Activated T-cell treated with anti-CD3 and anti-CD28 coated beads, Interleukin-2, amount 50 U/mL, for 4 hours (primary cell): ENCODE measurements around the gene PDE3A. TPM values are rescaled to one million over a fixed set of nuclear protein-coding genes. Genes with fewer than 3 reads are reported as not detected.

ENCODE experiments used
- ATAC-seq, 2 donors: fragments of 200-7000 bp; cut with Tn5 transposase; one replicate each; pipeline ENCODE4 v1.10.0; 2021
- DNase-seq: peaks from one replicate; pipeline ENCODE4 v3.0.0-alpha.2; 2020
- H3K27me3 Mint-ChIP-seq: one replicate; pipeline ENCODE4 v1.8.0; 2021; ENCODE audit warnings: low read depth, mixed read lengths
- H3K36me3 Mint-ChIP-seq: one replicate; pipeline ENCODE4 v1.8.0; 2022; ENCODE audit warnings: mixed read lengths; ENCODE audit not compliant: insufficient read depth
- H3K4me1 Mint-ChIP-seq: one replicate; pipeline ENCODE4 v1.8.0; 2021; ENCODE audit warnings: low read depth, mixed read lengths
- H3K4me3 Mint-ChIP-seq: one replicate; pipeline ENCODE4 v1.8.0; 2021; ENCODE audit warnings: mild to moderate bottlenecking, moderate library complexity, mixed read lengths
- H3K9me3 Mint-ChIP-seq: one replicate; pipeline ENCODE4 v1.8.0; 2021; ENCODE audit warnings: mixed read lengths
- total RNA-seq, 3 donors: library from RNA; stranded (reverse); gene quantifications; one replicate each; pipeline ENCODE4 v1.2.1, GENCODE V29; 2021

The PDE3A gene
- total RNA-seq, 3 donors from 2014 or later, result 0.08 TPM; not detected in 1

DNA sequence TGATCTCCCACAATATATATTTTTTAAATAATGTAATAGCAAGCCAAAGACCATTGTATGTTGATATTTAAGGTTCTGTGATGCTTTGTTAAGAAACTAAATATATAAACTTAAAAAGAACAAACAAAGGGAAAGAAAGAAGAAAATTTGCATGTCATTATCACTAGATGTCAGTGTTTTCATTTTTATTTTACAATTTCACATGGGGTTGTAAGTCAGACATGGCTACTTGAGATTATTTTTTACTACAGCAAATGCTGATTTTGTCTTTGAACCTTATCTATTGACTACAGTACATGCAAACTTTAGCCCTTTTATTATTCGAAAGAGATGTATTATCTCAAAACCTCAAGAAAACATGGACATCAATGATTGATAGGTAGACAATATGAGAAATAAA, 362.9 kb downstream of the PDE3A start:
- no peak for DNase-seq
- no peaks in the 10 kb centered on the region for H3K27me3 Mint-ChIP-seq
- no peak for ATAC-seq
- no peak overlapping the region for H3K4me3 Mint-ChIP-seq
- H3K4me1 Mint-ChIP-seq, result no peaks in the 10 kb centered on the region
- H3K9me3 Mint-ChIP-seq, result no peaks in the 10 kb centered on the region
- no peaks in the 10 kb centered on the region for H3K36me3 Mint-ChIP-seq
